Ovary (tissue), 9 donors: Measurements from ENCODE around the gene CFAP100. TPM values are rescaled to one million over a fixed set of nuclear protein-coding genes. Genes with fewer than 3 reads are reported as not detected.

ENCODE experiments used
- DNase-seq, 5 donors: peaks; one replicate each; pipeline ENCODE4 v3.0.0-alpha.2; 2019 to 2020
- H3K27ac ChIP-seq, 2 donors: fragments of 200-600 bp; one replicate each; pipeline versions ENCODE4 v1.5.1 to v1.8.0; 2019 to 2022
- H3K27me3 ChIP-seq: fragments of 200-600 bp; one replicate; pipeline ENCODE4 v1.8.0; 2022
- H3K36me3 ChIP-seq: fragments of 200-600 bp; sonication (generic); one replicate; pipeline ENCODE4 v1.5.1; 2019
- H3K4me1 ChIP-seq: one replicate; pipeline ENCODE4 v1.8.1; 2013; ENCODE audit warnings: mild to moderate bottlenecking, moderate library complexity; ENCODE audit not compliant: insufficient read depth
- H3K4me3 ChIP-seq: fragments of 200-600 bp; sonication (generic); one replicate; pipeline ENCODE4 v1.5.1; 2017
- H3K9me3 ChIP-seq, 2 donors: fragments of 200-600 bp in 1 of 2; sonication (generic) in 1 of 2; one replicate each; pipeline versions ENCODE4 v1.5.1 to v1.8.1; 2013 to 2019; ENCODE audit warnings: mild to moderate bottlenecking in 1 of 2, moderate library complexity in 1 of 2
- CTCF ChIP-seq, 3 donors: fragments of 450-650 bp in 2 of 3; fragments of 200-600 bp in 1 of 3; IDR thresholded peaks; one replicate each; pipeline versions ENCODE4 v1.5.1 to v1.8.0; 2016 to 2022; ENCODE audit warnings: antibody characterized with exemption in 3 of 3, mild to moderate bottlenecking in 1 of 3
- EP300 ChIP-seq: sonication (generic); formaldehyde crosslinking; IDR thresholded peaks from one replicate; pipeline ENCODE4 v1.6.1; 2017; ENCODE audit warnings: antibody characterized with exemption
- POLR2A ChIP-seq: fragments of 450-650 bp; IDR thresholded peaks from one replicate; pipeline ENCODE4 v1.6.1; 2017; ENCODE audit warnings: antibody characterized with exemption, mild to moderate bottlenecking, moderate library complexity
- WGBS, 3 donors: extraction: QIAGEN DNeasy Blood & Tissue Kit in 1 of 3; methylation state at CpG; one replicate each; pipeline versions ENCODE4 v1.1.5 to v1.1.7; 2013 to 2017; 5-methylcytosine and 5-hydroxymethylcytosine counted together
- intact Hi-C, 4 donors: fragments of 100-400 bp; cut with DNase I; formaldehyde crosslinking; loops; one replicate each; pipeline versions ENCODE4 v1.11.0 to v1.15.1; 2022 to 2023
- polyA plus RNA-seq, 2 donors: library from polyadenylated mRNA; stranded (reverse); fragments of 200-250 nt in 1 of 2; fragments of 350-450 nt in 1 of 2; fragmentation: Illumina TruSeq in 1 of 2; extraction: RNeasy Lipid Tissue Mini Kit (QIAGEN cat#74804) in 1 of 2; gene quantifications; one replicate each; pipeline ENCODE4 v1.2.3, GENCODE V29; 2013 to 2014
- total RNA-seq, 7 donors: library from RNA; depleted of rRNA in 2 of 7; stranded (reverse); fragments of >200 nt in 2 of 7; fragmentation: NEBNext Ultra II Directional in 3 of 7; extraction: Animal tissue kit (Norgen Biotek cat#: 25700) in 3 of 7; gene quantifications; one replicate each; pipeline versions ENCODE4 v1.1.0 to v1.2.4, GENCODE V29; 2016 to 2023
- donor health status: DM: no; HTN: no; CAD: no; lungs with moderate emphysema.
- donor health status: DM: no; HTN: no; CAD: no.
- donor health status: Bipolar disorder and iron deficiency.
- donor health status: DM: yes; HTN: yes; CAD: no.
- donor health status: DM: no; HTN: no; CAD: no.
- donor health status: DM: yes; HTN: yes; CAD: no.

CFAP100 gene
- total and polyA plus RNA-seq, 9 donors = 0.06 to 21.3 (median 1.6) TPM; not detected in 3

GRCh38 chr3:126407412-126408044 is 12.8 kb downstream of the CFAP100 start:
- no peaks in the 10 kb centered on the region for H3K9me3 ChIP-seq
- TF ChIP-seq POLR2A = no peak
- no peak for TF ChIP-seq EP300
- no peak for TF ChIP-seq CTCF (IDR thresholded peaks at IDR 0.05)
- H3K27ac ChIP-seq = no peak overlapping the region
- H3K27me3 ChIP-seq = no peaks in the 10 kb centered on the region
- intact Hi-C loops = no loop called here
- no peak for DNase-seq
- H3K36me3 ChIP-seq = no peaks in the 10 kb centered on the region
- no peaks in the 10 kb centered on the region for H3K4me1 ChIP-seq
- WGBS, 3 donors = 80 to 86% (median 83%) methylated on average over 5 of the region's 5 CpGs
- H3K4me3 ChIP-seq = no peak overlapping the region

DNA sequence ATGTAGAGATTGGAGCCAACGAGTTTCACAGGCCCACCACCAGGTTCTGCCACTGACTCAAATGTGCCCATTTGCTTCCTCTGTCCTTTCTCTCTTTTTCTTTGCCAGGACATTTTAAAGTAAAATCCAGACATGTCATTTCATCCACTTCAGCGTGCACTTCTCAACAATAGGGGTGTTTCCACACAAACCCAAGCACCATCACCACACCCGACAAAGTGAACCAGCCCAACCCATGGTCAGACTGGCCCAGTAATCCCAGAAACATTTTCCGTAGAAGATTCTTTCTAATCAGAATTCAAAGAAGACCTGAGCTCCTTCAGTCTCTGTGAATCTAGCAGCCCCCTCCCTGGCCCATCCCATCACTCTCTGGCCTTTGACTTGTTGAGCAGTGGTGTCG is 13.4 kb downstream of the CFAP100 start:
- H3K9me3 ChIP-seq = no peaks in the 10 kb centered on the region
- H3K36me3 ChIP-seq = no peaks in the 10 kb centered on the region
- WGBS, 3 donors = 79 to 84% (median 81%) methylated on average over 5 of the region's 5 CpGs
- no peak for TF ChIP-seq CTCF (IDR thresholded peaks at IDR 0.05)
- no peak for TF ChIP-seq POLR2A
- no peak for TF ChIP-seq EP300
- DNase-seq = no peak
- H3K27me3 ChIP-seq = no peaks in the 10 kb centered on the region
- intact Hi-C loops = no loop called here
- H3K4me1 ChIP-seq = no peaks in the 10 kb centered on the region
- H3K27ac ChIP-seq = no peak overlapping the region
- H3K4me3 ChIP-seq = no peak overlapping the region

DNA sequence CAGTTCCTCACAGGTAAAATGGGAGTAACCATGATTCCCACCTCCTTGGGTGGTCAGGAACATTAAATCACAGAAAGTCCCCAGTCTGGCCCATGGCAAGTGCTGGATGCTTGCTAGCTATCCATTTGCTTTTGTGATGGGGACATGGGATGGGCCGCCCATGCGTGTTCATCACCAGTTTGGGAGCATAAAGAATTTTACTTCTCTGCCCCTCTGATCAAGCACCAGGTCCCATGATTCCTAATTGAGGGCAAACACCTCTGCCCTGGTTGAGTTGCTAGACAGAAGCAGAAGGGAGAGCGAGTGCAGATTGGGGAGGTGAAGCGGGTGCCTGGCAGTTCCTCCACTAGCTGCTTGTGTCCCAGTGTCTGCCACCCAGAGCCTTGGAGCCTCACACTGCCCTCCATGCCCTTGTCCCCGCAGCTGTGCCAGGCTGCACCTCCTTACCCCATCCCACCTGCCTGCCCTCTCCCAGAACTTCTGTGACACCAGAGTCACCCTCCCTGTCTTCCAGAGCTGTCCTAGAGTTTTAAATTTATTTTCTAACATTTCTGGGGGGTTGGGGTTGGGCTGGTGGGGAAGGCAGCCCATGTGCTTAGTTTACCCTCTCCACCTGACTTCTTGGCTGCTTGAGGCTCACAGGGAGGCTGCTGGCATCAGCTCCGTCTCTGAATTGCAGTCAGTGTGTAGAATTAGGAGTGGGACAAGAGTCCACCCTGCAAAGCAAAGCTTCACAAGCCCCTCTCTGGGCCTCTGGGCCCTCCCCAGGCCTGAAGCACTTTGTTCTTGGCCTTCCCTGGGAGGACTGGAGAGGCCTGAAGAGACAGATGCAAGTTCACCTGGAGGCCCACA is 18.4 kb downstream of the CFAP100 start:
- no peaks in the 10 kb centered on the region for H3K4me1 ChIP-seq
- H3K27me3 ChIP-seq = no peaks in the 10 kb centered on the region
- 87 to 91% (median 91%) methylated on average over 6 of the region's 6 CpGs for WGBS, 3 donors
- DNase-seq = no peak
- no peak overlapping the region for H3K4me3 ChIP-seq
- intact Hi-C loops = no loop called here
- no peak overlapping the region for H3K27ac ChIP-seq
- no peak for TF ChIP-seq EP300
- no peak for TF ChIP-seq CTCF (IDR thresholded peaks at IDR 0.05)
- no peak for TF ChIP-seq POLR2A
- H3K36me3 ChIP-seq = no peaks in the 10 kb centered on the region
- no peaks in the 10 kb centered on the region for H3K9me3 ChIP-seq

- H3K9me3 ChIP-seq = no peaks in the 10 kb centered on the region
- DNase-seq = no peak
- H3K4me1 ChIP-seq = no peaks in the 10 kb centered on the region
- TF ChIP-seq EP300 (no peak), POLR2A (no peak), CTCF (IDR thresholded peaks at IDR 0.05) (no peak)
- 70 to 88% (median 76%) methylated on average over 4 of the region's 4 CpGs for whole genome bisulfite sequencing, 3 donors
- no peaks in the 10 kb centered on the region for H3K36me3 ChIP-seq
- no peak overlapping the region for H3K27ac ChIP-seq
- no peak overlapping the region for H3K4me3 ChIP-seq
- no peaks in the 10 kb centered on the region for H3K27me3 ChIP-seq
- intact Hi-C loops = no loop called here
These were observed 19.0 kb downstream of the CFAP100 start for GRCh38 chr3:126413693-126414080.
